COLO668 (cell line): ENCODE data around the gene CELF4.
A peak's percentile ranks its signal among the peaks of the same experiment; 100 is the strongest.

Experiments
- DNase-seq: peaks from one replicate; lab custom pipeline; 2025; ENCODE audit not compliant: unreplicated experiment; lab: John Stamatoyannopoulos, UW

CELF4 gene

GRCh38 chr18:37574113-37574512 lies 8.5 kb upstream of the CELF4 start:
- DNase-seq, result peak; percentile 50

GRCh38 chr18:37572736-37573135 lies 7.1 kb upstream of the CELF4 start:
- DNase-seq, result no peak

GRCh38 chr18:37571266-37571665 lies 5.7 kb upstream of the CELF4 start:
- DNase-seq, result no peak

GRCh38 chr18:37570336-37570930 lies 4.8 kb upstream of the CELF4 start:
- peak; percentile 17 for DNase-seq

GRCh38 chr18:37568671-37569070 lies 3.1 kb upstream of the CELF4 start:
- DNase-seq, result no peak

GRCh38 chr18:37567994-37568359 lies 2.4 kb upstream of the CELF4 start:
- DNase-seq, result no peak

- DNase-seq, result peak; percentile 71
Measured at GRCh38 chr18:37567061-37567993, 1.7 kb upstream of the CELF4 start.

GRCh38 chr18:37566479-37567060 lies 972 bp upstream of the CELF4 start:
- peak; percentile 80 for DNase-seq

GRCh38 chr18:37565977-37566478 lies 430 bp upstream of the CELF4 start:
- DNase-seq, result peak; percentile 93

- no peak for DNase-seq
Measured at GRCh38 chr18:37564711-37565100, 892 bp downstream of the CELF4 start.

- peak; percentile 45 for DNase-seq
Measured at GRCh38 chr18:37563931-37564392, 1.6 kb downstream of the CELF4 start.

GRCh38 chr18:37561986-37562385 lies 3.6 kb downstream of the CELF4 start:
- no peak for DNase-seq

- no peak for DNase-seq
Measured at GRCh38 chr18:37560003-37560402, 5.6 kb downstream of the CELF4 start.

- no peak for DNase-seq
Measured at GRCh38 chr18:37559194-37559593, 6.4 kb downstream of the CELF4 start.

- no peak for DNase-seq
Measured at GRCh38 chr18:37554399-37554787, 11.2 kb downstream of the CELF4 start.

- no peak for DNase-seq
Measured at GRCh38 chr18:37553633-37554398, 11.8 kb downstream of the CELF4 start.

GRCh38 chr18:37552286-37552685 lies 13.3 kb downstream of the CELF4 start:
- no peak for DNase-seq

GRCh38 chr18:37551846-37552245 lies 13.8 kb downstream of the CELF4 start:
- DNase-seq, result no peak

- peak; percentile 13 for DNase-seq
Measured at GRCh38 chr18:37551249-37551648, 14.3 kb downstream of the CELF4 start.

- DNase-seq, result no peak
Measured at GRCh38 chr18:37550118-37550875, 15.3 kb downstream of the CELF4 start.
